Measurements from ENCODE around the gene ARVCF. TPM values are rescaled to one million over a fixed set of nuclear protein-coding genes. Genes with fewer than 3 reads are reported as not detected.
A peak's percentile ranks its signal among the peaks of the same experiment; 100 is the strongest.

Gene ARVCF
- total and polyA plus RNA-seq, 2 experiments from 2014 or later: 15.6 to 122 TPM

GRCh38 chr22:19986011-19986409 is 30.6 kb downstream of the ARVCF start:
- Mint-ChIP-seq H3K9me3 (no peaks in the 10 kb centered on the region), H3K27me3 (ENCODE audit: insufficient read depth, low read depth, poor library complexity) (peaks cover 9% of the 10 kb centered on the region), H3K27ac (no peak overlapping the region), H3K36me3 (ENCODE audit: low read depth) (no peaks in the 10 kb centered on the region), H3K4me1 (peaks cover 3% of the 10 kb centered on the region; the same call in 2 of the 3 replicates), H3K4me3 (peak overlapping the region; percentile 78)
- H3K36me3 ChIP-seq (ENCODE audit: insufficient read depth): no peaks in the 10 kb centered on the region
- no peaks in the 10 kb centered on the region for H3F3A ChIP-seq (replicated peaks; ENCODE audit: low read depth)
- TF ChIP-seq, protein P1, sequence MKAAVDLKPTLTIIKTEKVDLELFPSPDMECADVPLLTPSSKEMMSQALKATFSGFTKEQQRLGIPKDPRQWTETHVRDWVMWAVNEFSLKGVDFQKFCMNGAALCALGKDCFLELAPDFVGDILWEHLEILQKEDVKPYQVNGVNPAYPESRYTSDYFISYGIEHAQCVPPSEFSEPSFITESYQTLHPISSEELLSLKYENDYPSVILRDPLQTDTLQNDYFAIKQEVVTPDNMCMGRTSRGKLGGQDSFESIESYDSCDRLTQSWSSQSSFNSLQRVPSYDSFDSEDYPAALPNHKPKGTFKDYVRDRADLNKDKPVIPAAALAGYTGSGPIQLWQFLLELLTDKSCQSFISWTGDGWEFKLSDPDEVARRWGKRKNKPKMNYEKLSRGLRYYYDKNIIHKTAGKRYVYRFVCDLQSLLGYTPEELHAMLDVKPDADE (IDR thresholded peaks at IDR 0.05): no peak
- TF ChIP-seq REST (IDR thresholded peaks at IDR 0.05; ENCODE audit: unreplicated experiment): no peak
- no peak for TF ChIP-seq EZH2 (IDR thresholded peaks at IDR 0.05; ENCODE audit: low read depth, unreplicated experiment)
- TF ChIP-seq STAT1 (IDR thresholded peaks at IDR 0.05; ENCODE audit: unreplicated experiment): no peak
- TF ChIP-seq CTCF (conservative IDR thresholded peaks at IDR 0.05; ENCODE audit: low read depth in 2 of 2): no peak
- TF ChIP-seq POLR2AphosphoS5 (IDR thresholded peaks at IDR 0.05; ENCODE audit: low read depth): no peak
- no peak for TF ChIP-seq EZH2phosphoT487 (IDR thresholded peaks at IDR 0.05; ENCODE audit: unreplicated experiment)
- TF ChIP-seq NANOG (IDR thresholded peaks at IDR 0.05; ENCODE audit: borderline replicate concordance): no peak
- ATAC-seq (no peak), DNase-seq (ENCODE audit: low spot score) (no peak)
- peaks cover 8% of the 10 kb centered on the region; the same call in 1 of the 2 replicates for H3K4me1 ChIP-seq (ENCODE audit: insufficient read depth)
- H4K20me1 ChIP-seq (replicated peaks; ENCODE audit: insufficient read depth): no peaks in the 10 kb centered on the region; the same call in 1 of the 2 replicates
- peak overlapping the region; percentile 92 for H3K4me2 ChIP-seq
- no peak overlapping the region for H3K27ac ChIP-seq (ENCODE audit: low read depth)
- peaks cover 9% of the 10 kb centered on the region for H3K79me2 ChIP-seq (replicated peaks; ENCODE audit: insufficient read depth)
- no peaks in the 10 kb centered on the region for H3K27me3 ChIP-seq (ENCODE audit: insufficient read depth)
- no peaks in the 10 kb centered on the region for H3K9me2 ChIP-seq (ENCODE audit: insufficient read depth)
- no peak overlapping the region for H2AFZ ChIP-seq
- peak overlapping the region; percentile 92 for H3K4me3 ChIP-seq
